B cell (primary cell): ENCODE measurements around the gene LRRK2. TPM values are rescaled to one million over a fixed set of nuclear protein-coding genes. Genes with fewer than 3 reads are reported as not detected.

Experiments used
- ATAC-seq: fragments of 200-7000 bp; cut with Tn5 transposase; one replicate; pipeline ENCODE4 v1.10.0; 2021; ENCODE audit warnings: low read depth, mild to moderate bottlenecking, moderate number of reproducible peaks, moderate library complexity
- CTCF ChIA-PET: fragments of 350-600 bp; sonication (Branson Sonifier 250); formaldehyde crosslinking; loops from one replicate; lab custom pipeline; 2021; ENCODE audit warnings: antibody characterized with exemption, inconsistent platforms; lab: Charles Lee
- POLR2A ChIA-PET: fragments of 350-600 bp; sonication (Branson Sonifier 250); formaldehyde crosslinking; loops from one replicate; lab custom pipeline; 2021; ENCODE audit warnings: antibody characterized with exemption; lab: Charles Lee
- DNase-seq: peaks from one replicate; pipeline ENCODE4 v3.0.0; 2013
- H2AFZ ChIP-seq: 2 replicates; pipeline ENCODE4 v1.6.1; 2012; ENCODE audit warnings: mild to moderate bottlenecking, low read depth, low read length; ENCODE audit not compliant: insufficient read depth, poor library complexity, severe bottlenecking
- H3K27ac ChIP-seq, 2 donors: 1 replicate in 1 of 2; 2 replicates in 1 of 2; pipeline ENCODE4 v1.5.1; 2012 to 2013; ENCODE audit warnings: low read length in 2 of 2, mild to moderate bottlenecking in 2 of 2, moderate library complexity in 1 of 2
- H3K27me3 ChIP-seq, 4 experiments: fragments of 200-600 bp in 1 of 4; sonication (generic) in 1 of 4; replicated peaks in 1 of 4; 1 replicate in 2 of 4; 2 replicates in 2 of 4; pipeline versions ENCODE4 v1.6.1 to v1.7.0; 2013 to 2016; ENCODE audit warnings: low read length in 3 of 4, mild to moderate bottlenecking in 2 of 4, mixed read lengths in 1 of 4, moderate library complexity in 1 of 4; ENCODE audit not compliant: insufficient read depth in 4 of 4, control insufficient read depth in 3 of 4; ENCODE audit errors: control extremely low read depth in 1 of 4
- H3K36me3 ChIP-seq, 2 experiments: replicated peaks in 1 of 2; 1 replicate in 1 of 2; 2 replicates in 1 of 2; pipeline versions ENCODE4 v1.6.1 to v1.7.1; 2013; ENCODE audit warnings: low read length in 1 of 2; ENCODE audit not compliant: insufficient read depth in 2 of 2, control insufficient read depth in 1 of 2; ENCODE audit errors: control extremely low read depth in 1 of 2, extremely low read depth in 1 of 2
- H3K4me1 ChIP-seq, 2 donors: fragments of 200-600 bp in 1 of 2; sonication (generic) in 1 of 2; 1 replicate in 1 of 2; 2 replicates in 1 of 2; pipeline versions ENCODE4 v1.5.1 to v1.6.1; 2013 to 2017; ENCODE audit warnings: low read length in 2 of 2; ENCODE audit not compliant: control insufficient read depth in 2 of 2, insufficient read depth in 2 of 2
- H3K4me2 ChIP-seq: replicated peaks from 2 replicates; pipeline ENCODE3; 2012; ENCODE audit warnings: mild to moderate bottlenecking, low read depth, low read length; ENCODE audit not compliant: poor library complexity, severe bottlenecking
- H3K4me3 ChIP-seq, 5 experiments: fragments of 200-600 bp in 1 of 5; sonication (generic) in 1 of 5; 1 replicate in 3 of 5; 2 replicates in 2 of 5; pipeline versions ENCODE4 v1.5.1 to v1.7.0; 2011 to 2016; ENCODE audit warnings: low read length in 4 of 5, mild to moderate bottlenecking in 4 of 5, low read depth in 2 of 5, control low read depth in 1 of 5, moderate library complexity in 1 of 5; ENCODE audit not compliant: insufficient read depth in 1 of 5; ENCODE audit errors: control extremely low read depth in 1 of 5, extremely low read depth in 1 of 5
- H3K79me2 ChIP-seq: fragments of 200-600 bp; sonication (generic); one replicate; pipeline ENCODE4 v1.6.0; 2016; ENCODE audit warnings: low read length; ENCODE audit not compliant: control insufficient read depth, insufficient read depth
- H3K9ac ChIP-seq: fragments of 200-600 bp; sonication (generic); 2 replicates; pipeline ENCODE4 v1.6.1; 2017; ENCODE audit warnings: mild to moderate bottlenecking, low read length, moderate library complexity
- H3K9me3 ChIP-seq, 3 donors: one replicate each; pipeline versions ENCODE4 v1.6.1 to v1.7.1; 2013; ENCODE audit warnings: low read length in 2 of 3; ENCODE audit not compliant: control insufficient read depth in 2 of 3, insufficient read depth in 1 of 3; ENCODE audit errors: control extremely low read depth in 1 of 3
- H4K20me1 ChIP-seq: 2 replicates; pipeline ENCODE4 v1.6.0; 2012; ENCODE audit warnings: mild to moderate bottlenecking, low read length; ENCODE audit not compliant: insufficient read depth, control insufficient read depth, poor library complexity, severe bottlenecking
- H3K27ac Mint-ChIP-seq: one replicate; pipeline ENCODE4 v1.8.0; 2021; ENCODE audit warnings: mixed read lengths
- H3K27me3 Mint-ChIP-seq: one replicate; pipeline ENCODE4 v1.8.0; 2021; ENCODE audit warnings: mixed read lengths
- H3K4me1 Mint-ChIP-seq: one replicate; pipeline ENCODE4 v1.8.0; 2021; ENCODE audit warnings: mixed read lengths
- H3K4me3 Mint-ChIP-seq: one replicate; pipeline ENCODE4 v1.8.0; 2021; ENCODE audit warnings: mixed read lengths
- H3K9me3 Mint-ChIP-seq: one replicate; pipeline ENCODE4 v1.8.0; 2022; ENCODE audit warnings: mixed read lengths; ENCODE audit not compliant: insufficient read depth
- EZH2 ChIP-seq: IDR thresholded peaks from 2 replicates; pipeline ENCODE4 v1.6.1; 2012; ENCODE audit warnings: borderline replicate concordance, low read depth, mild to moderate bottlenecking, moderate library complexity, low read length; ENCODE audit not compliant: insufficient read depth, poor library complexity, severe bottlenecking
- WGBS: methylation state at CpG from one replicate; pipeline ENCODE4 v1.1.5; 2013; ENCODE audit warnings: missing lambda C conversion rate; ENCODE audit not compliant: insufficient coverage; 5-methylcytosine and 5-hydroxymethylcytosine counted together
- intact Hi-C: fragments of 100-400 bp; cut with micrococcal nuclease; formaldehyde crosslinking; loops from one replicate; pipeline ENCODE4 v1.10.0; 2022
- polyA plus RNA-seq: library from polyadenylated mRNA; depleted of rRNA; stranded (reverse); fragments of >200 nt; gene quantifications from 2 replicates; pipeline ENCODE4 v1.2.3, GENCODE V29; 2012
- total RNA-seq, 2 donors: library from RNA; stranded (reverse); fragments of 120-200 nt in 1 of 2; gene quantifications; 1 replicate in 1 of 2; 2 replicates in 1 of 2; pipeline versions ENCODE4 v1.2.3 to v1.2.4, GENCODE V29; 2013 to 2022
- TF ChIP-seq, protein P1 (sequence below): fragments of 200-600 bp; IDR thresholded peaks from one replicate; pipeline ENCODE4 v1.8.0; 2022; ENCODE audit warnings: antibody characterized with exemption, mild to moderate bottlenecking

LRRK2 gene
- total and polyA plus RNA-seq, 2 donors (not counting 1 experiment from before 2014, with no cell fraction given), result 14.1 to 60.2 TPM

DNA sequence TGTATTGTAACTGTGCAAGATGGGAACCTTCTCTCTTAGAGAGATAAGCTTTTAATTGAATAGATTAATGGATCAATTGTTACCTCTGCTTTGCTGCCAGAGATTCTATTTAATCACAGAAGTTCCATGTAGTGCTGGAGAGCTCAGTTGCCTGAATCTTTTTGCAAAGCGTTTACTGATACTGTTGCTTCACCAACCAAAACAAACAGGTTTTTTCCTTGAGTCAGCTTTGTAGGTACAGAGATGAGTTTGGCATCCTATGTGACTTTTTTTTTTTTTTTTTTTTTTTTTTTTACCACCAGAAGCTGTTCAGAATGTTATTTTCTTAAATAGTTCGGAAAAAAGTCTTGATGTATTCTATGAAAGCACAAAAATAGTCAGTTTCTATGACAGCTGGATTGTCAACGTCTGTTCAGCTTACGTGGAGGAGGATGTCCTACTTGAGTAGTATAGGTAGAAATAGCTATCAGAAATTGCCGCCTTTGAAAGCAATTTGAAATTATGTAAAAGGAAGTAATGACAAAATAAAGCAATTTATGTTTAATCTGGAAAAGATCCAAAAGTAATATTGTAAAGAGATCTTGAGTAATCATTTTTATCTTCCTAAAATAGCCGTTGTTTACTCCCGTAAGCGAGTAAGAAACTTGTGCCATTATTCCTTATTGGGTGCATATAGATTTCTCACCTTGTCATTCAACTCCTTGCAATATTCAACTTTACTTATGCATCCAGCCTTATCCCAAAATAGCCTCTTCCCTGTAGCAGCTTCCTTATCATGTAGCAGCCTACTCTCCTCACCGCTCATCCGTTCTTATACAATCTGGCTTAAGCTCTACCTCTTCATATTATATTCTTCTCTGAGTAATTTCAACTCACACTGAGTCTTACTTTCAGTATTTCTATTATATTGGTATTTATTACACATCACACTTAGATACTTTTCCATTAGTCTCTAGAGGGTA is 5.2 kb downstream of the LRRK2 start:
- Histone ChIP-seq H3K4me2 (peak overlapping the region; percentile 69), H3K36me3 (peaks cover 2 to 15% of the 10 kb centered on the region in 2 experiments), H3K79me2 (peaks cover 48% of the 10 kb centered on the region), H2AFZ (peak overlapping the region; percentile 32), H3K9ac (peak overlapping the region; percentile 45), H3K27ac (peak overlapping the region; percentile 80 to 98), H4K20me1 (no peaks in the 10 kb centered on the region), H3K27me3 (no peaks in the 10 kb centered on the region), H3K9me3 (peaks cover 0 to 4% (median 4%) of the 10 kb centered on the region in 3 donors), H3K4me1 (peaks cover 69 to 72% of the 10 kb centered on the region in 2 donors), H3K4me3 (peak overlapping the region in 4 of 5 experiments; percentile 8 to 64 (median 16))
- ChIA-PET POLR2A (interaction anchor here (0.6 to 2.7 kb wide), 4 partner anchors 11 to 1937 kb away, joined by 3 to 12 read pairs (median 6); no protein-coding TSS in a partner anchor), CTCF (interaction anchor here (0.8 to 2.3 kb wide), 9 partner anchors 8 to 84 kb away, joined by 3 to 8 read pairs (median 4); no protein-coding TSS in a partner anchor)
- intact Hi-C loops, result loop anchor here (10.0 kb wide), 1 partner anchor 615 kb away; the partner anchor contains the start of gene ABCD2
- 100% methylated on average over 1 of the region's 10 CpGs for WGBS
- H3K4me1 Mint-ChIP-seq, result peaks cover 66% of the 10 kb centered on the region
- no peak for ATAC-seq
- no peaks in the 10 kb centered on the region for H3K27me3 Mint-ChIP-seq
- TF ChIP-seq, protein P1, sequence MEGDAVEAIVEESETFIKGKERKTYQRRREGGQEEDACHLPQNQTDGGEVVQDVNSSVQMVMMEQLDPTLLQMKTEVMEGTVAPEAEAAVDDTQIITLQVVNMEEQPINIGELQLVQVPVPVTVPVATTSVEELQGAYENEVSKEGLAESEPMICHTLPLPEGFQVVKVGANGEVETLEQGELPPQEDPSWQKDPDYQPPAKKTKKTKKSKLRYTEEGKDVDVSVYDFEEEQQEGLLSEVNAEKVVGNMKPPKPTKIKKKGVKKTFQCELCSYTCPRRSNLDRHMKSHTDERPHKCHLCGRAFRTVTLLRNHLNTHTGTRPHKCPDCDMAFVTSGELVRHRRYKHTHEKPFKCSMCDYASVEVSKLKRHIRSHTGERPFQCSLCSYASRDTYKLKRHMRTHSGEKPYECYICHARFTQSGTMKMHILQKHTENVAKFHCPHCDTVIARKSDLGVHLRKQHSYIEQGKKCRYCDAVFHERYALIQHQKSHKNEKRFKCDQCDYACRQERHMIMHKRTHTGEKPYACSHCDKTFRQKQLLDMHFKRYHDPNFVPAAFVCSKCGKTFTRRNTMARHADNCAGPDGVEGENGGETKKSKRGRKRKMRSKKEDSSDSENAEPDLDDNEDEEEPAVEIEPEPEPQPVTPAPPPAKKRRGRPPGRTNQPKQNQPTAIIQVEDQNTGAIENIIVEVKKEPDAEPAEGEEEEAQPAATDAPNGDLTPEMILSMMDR, result no peak
- TF ChIP-seq EZH2, result no peak
- no peak for DNase-seq
- H3K4me3 Mint-ChIP-seq, result peak overlapping the region; percentile 78
- H3K9me3 Mint-ChIP-seq, result no peaks in the 10 kb centered on the region
- peak overlapping the region; percentile 86 for H3K27ac Mint-ChIP-seq
